HG03575 (cell line): ENCODE results near the gene GTF3C2.
"Not testable (repeated sequence)": the region's sequence is repeated elsewhere in the genome, so short reads cannot be mapped to it uniquely, and the experiment has no call there.

Source experiments
- ATAC-seq: cut with Tn5 transposase; IDR thresholded peaks from one replicate; pipeline ENCODE4 v1.9.1; 2021; ENCODE audit not compliant: unreplicated experiment, insufficient number of reproducible peaks, low FRiP score; ENCODE audit errors: extremely low read depth

The GTF3C2 gene

DNA sequence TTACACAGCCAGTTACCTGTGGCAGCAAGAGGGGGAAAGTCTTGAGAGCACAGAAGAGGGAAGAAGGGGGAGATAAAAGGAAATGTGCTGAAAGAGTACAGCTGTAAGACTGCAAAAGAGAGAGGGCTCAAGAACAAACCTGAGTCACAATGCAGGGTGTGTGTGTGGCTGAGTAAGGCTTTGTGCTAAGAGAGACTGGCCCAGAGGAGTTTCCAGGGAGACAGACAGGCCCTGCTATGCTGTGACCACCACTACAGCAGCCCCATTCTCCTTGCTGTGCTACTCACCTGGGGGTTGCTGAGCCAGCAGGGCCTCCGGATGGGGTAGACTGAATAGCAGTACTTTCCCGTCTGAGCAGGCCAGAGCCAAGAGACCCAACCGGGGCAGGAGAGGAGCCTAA is 21.3 kb downstream of the GTF3C2 start:
- no peak for ATAC-seq

DNA sequence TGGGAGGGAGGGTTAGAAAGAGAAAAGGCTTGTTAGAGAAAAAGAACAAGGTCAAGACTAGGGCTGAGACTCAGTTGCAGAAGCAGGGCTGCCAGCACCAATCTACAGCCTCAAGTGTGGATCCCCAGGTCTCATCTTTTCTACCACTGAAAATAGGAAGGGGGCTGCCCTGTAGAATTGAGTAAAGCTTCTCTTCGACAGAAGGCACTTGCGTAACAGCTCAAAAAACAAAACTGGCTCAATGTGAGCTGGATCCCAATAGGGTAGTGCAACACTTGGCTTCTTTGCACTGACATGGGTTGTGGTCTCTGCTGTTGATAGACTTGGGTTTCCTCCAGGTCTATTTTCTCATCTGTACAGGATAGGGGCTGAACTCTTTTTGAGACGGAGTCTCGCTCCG is 31.8 kb downstream of the GTF3C2 start:
- ATAC-seq: no peak

DNA sequence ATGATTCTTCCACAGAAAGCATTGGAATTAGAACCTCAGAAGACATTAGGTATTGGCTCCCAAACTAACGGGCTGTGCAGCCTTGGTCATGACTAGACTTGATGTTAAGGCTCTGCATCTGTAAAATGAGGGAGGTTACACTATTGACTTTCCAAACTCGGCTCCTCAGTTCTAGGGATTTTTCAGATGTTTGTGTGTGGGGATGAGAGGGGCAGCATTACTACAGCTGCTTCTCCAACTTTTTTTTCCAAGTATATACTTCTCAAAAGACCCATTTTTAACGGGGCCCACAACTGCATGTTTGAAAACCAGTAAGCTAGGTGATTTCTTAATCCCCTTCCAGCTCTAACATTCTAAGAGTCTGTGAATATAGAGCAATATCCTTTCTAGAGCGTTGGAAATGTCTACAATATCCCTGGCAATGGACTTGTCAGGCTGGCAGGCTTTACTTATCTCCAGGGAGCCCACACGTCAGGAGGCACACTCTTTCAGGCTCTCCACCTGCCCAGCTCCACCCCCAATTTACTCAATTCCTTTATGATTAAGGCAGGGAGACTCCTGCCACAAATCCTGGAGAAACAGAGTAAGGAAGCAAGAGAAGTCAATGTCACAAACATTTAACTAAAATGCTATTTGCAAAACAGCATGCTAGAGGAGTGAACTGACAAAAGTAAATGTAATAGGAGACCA is 32.8 kb downstream of the GTF3C2 start:
- ATAC-seq: no peak

DNA sequence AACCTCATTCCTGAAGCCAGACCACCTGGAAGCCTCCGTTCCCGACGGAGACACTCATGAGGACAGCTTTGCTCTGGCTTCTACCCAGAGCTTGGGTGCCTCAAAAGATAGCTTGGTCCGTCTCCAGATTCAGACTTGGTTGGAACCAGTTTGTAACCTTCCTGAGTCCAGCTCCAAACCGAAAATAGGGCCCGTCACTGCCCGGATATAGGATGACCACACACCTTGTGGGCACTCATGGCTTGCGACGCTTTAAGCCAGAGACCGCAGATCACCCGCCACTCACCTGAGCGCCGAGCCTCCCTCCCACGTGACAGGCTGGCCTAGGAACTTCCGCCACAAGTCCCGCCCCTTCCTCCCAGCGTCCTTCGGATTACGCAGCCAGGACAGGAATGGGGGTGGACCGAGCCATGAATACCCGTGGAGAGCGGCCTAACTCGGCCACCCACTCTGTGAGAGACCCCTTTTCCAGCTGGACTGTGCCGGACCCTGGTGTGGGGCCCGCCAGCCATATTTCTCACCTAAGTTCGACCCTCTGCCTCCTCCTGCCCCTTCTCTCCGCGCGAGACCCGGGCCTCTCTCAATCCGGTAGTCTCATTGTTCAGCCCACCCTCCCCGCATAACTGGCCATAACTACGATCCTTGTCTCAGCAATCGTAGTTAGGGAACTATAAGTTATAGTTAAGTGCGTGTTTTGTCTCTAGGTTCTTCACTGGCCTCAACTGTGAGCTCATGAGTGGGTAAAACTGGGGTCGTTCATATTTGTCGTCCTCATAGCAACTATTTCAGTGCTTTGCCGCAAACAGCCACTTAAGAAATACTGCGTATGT is 33.6 kb downstream of the GTF3C2 start, which contains the start of gene MPV17:
MPV17 (minus strand) TSS at position 332 of the 830 bp plus-strand sequence. CDS start 580 bp downstream, outside the sequence.
- ATAC-seq: no peak

DNA sequence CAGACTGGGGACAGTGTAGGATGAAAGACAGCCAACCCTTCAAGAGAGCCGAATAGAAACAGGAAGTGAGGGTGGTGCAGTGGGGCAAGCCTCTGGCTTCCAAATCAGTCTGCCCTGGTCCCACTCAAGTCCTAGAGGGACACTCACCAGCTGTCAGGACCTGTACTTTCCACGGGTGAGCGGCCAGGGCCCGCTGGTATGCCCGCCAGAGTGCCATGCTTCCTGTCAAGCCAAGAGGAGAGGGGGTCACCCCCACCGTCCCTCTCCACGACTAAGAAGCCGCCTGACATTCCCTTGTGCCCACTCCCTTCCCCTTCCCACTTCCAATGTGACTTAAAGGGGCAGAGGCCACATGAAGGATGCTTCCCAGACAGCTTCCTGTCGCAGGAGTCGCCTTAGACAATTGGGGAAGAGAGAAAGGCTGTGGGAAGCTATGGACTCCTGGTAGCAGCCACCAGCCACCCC is 34.2 kb downstream of the GTF3C2 start:
- no peak for ATAC-seq

DNA sequence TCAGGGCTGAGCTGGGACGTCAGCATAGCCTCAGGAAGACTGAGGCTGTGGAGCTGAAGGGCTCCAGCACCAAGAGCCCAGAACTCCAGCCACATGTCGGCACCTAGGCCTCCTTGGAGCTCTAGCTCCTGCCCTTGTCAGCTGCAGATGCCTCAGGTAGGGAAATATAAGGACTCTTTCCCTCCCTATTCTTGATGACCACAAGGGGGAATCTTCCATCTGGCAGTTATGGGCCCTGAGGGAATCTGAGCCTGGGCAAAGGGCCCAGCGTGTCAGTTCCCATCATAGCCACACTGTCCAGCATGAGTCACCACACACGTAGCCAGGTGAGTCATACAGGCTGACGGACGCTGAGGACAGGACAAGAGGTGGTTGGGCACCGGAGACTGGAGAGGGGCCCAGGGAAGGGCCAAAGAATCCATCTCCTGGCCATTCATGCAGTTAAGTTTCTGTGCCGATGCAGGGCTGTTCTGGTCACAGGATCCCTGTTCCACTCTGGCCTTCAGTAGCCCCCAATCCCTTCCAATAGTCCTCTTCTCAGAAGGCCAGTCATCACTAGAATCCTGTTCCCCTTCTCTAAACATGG is 35.5 kb downstream of the GTF3C2 start:
- ATAC-seq: no peak

DNA sequence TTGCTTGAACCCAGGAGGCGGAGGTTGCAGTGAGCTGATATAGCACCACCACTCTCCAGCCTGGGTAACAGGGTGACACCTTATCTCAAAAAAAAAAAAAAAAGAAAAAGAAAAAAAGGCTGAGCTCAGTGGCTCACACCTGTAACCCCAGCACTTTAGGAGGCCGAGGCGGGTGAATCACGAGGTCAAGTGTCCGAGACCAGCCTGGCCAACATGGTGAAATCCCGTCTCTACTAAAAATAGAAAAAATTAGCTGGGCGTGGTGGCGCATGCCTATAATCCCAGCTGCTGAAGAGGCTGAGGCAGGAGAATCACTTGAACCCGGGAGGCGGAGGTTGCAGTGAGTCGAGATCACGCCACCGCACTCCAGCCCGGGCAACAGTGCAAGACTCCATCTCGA is 36.7 kb downstream of the GTF3C2 start:
- ATAC-seq: not testable (repeated sequence)

DNA sequence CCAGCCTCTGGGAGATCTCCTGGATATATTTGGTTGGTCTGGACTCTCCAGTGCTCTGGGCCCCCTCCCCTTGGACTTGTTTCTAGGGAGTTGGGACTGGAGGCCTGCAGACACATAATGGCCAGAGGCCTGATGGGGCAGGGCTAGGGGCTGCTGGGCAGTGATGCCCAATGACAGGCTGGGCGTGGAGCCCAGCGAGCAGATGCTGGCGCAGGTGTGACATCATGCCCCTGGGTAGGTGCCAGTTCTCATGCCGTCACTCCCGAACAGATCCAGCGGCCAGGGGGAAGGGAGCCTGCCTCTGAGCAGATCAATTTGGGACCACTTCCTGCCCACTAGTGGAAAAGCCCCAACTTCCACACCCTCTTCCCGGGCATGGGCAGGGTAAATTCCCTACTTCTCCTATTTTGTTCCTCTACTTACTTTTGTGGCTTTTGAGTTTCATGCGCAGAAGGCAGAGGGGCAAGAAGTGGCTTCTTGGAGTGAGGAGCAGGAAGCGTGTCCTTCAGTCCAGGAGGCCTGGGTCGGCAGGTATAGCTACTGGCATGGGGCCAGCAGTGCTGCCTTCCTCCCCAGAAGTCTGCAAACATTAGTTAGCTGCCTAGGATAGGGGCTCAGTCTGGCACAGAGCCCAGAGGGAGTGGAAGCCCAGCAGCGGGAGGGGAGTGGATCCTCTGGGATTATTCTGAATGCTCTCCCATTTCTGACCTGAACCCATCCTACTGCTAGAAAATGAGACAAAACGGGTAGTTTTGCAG is 39.7 kb downstream of the GTF3C2 start:
- ATAC-seq: no peak

DNA sequence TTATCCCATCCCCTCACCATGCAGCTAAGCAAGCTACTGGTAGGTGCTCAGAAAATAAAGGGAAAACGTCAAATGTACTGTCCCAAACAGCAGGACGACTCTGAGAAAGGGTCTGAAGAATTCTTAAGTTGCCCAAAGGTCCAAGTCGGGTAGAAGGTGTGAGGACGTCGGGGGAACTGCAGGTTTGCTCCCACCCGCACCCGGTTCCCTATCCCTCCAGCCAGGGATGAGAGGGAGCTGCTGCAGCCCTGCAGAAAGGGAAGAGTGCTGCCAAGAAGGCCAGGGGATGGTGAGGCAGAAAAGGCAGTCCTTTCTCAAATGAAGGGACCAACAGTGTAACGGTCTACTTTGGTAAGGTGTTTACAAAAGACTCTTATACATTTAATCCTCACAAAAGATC is 41.4 kb downstream of the GTF3C2 start:
- ATAC-seq: no peak

DNA sequence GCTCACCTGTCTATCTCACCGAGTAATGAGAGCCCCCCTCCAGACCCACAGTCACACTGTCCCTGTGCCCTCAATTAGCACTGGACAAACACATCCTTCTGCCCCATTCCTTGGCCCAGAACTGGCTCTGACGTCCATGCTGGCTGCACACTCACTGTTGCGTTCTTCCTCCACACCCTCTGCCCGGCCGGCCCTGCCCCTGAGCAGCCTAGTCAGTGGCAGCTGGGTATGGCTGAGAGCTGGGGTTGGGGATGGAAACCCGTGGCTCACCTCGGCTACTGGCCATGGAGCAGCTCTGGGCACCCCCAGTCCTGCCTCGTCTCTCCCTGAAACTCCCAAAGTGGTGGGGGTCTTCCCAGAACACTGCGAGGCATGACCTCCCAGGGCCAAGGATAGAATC is 41.9 kb downstream of the GTF3C2 start:
- no peak for ATAC-seq

DNA sequence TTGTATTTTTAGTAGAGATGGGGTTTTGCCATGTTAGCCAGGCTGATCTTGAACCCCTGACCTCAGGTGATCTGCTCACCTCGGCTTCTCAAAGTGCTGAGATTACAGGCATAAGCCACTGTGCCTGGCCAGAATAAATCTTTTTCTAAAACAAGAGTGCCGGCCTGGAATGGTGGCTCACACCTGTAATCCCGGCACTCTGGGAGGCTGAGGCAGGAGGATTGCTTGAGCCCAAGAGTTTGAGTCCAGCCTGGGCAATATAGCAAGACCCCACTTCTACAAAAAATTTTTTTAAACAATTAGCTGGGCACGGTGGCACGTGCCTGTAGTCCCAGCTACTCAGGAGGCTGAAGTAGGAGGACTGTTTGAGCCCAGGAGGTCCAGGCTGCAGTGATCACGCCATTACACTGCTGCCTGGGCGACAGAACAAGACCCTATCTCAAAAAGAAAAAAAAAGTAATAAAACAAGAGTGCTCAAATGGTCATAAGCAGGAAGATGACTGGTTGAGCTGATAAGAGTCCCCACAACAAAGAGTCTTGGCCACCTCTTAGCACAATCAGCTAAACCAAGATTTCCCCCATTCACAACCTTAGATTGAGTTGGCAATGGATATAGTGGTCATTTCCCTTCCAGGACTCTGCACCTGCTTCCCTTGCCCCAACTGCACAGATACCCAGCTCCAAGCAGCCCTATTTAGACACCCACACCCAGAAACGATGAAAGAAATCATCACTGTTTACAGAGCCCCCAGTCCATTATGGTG is 42.5 kb downstream of the GTF3C2 start:
- ATAC-seq: no peak

DNA sequence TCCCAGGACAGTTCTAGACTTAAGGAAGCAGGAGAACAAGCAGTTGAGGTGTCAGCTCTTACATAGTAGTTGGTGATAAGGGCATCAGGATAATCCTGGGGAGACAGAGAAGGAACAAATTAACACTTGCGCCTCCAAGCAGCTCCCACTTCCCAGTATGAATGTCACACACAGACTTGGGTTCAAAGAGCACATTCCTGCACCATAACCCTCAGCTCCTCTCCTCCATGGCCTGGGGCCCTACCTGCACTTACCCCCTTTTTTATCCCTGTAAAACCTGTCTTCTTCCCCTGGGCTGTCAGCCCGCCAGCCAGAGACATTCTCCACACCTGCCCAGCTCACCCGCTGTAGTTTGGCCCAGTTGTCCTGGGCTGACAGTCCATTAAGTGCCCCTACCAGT is 44.4 kb downstream of the GTF3C2 start:
- ATAC-seq: no peak

DNA sequence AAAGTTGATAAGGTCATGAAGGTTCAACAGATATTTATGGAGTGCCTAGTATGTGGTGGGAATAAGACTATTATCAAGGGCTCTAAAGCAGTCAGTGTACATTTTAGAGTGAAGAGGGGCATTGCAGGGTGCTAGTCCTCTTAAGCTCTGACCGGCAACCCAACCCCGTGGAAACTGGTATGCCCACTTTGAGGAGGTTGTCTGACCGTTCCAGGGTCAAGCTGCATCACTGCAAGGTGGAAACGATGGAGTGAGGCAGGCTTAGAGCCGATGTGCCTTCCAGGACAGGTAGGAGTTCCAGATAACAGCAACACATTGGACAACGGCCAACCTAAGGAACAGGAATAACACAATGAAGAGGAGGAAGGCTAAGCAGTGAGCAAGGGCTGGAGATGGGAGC is 46.9 kb downstream of the GTF3C2 start:
- no peak for ATAC-seq

DNA sequence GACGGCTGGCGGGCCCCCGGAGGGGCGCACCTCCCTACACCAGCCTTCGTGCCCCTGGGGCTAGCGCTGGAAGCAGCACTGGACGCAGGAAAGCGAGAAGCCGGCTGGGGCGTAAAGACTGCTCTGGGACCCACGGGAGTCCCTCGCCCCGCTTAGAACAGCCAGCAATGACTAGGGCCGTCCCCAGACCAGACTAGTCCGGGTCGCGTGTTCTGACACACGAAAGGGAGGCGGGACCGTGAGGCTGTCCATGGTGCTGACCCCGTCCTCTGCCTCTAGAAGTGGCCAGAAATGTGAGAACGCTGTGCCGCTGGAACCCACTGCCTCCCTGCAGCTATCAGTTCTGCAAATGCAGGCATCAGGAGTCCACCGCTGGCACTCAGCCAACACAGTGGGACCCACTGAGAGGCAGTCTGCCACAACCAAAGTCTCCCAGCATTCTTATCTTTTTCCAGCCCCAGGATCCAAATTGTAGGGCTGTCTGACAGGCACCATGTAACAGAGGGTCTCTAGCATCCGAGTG is 48.1 kb downstream of the GTF3C2 start, which contains the start of gene UCN:
UCN (minus strand) TSS at position 87 of the 523 bp plus-strand sequence. CDS start 550 bp downstream, outside the sequence.
- ATAC-seq: no peak

DNA sequence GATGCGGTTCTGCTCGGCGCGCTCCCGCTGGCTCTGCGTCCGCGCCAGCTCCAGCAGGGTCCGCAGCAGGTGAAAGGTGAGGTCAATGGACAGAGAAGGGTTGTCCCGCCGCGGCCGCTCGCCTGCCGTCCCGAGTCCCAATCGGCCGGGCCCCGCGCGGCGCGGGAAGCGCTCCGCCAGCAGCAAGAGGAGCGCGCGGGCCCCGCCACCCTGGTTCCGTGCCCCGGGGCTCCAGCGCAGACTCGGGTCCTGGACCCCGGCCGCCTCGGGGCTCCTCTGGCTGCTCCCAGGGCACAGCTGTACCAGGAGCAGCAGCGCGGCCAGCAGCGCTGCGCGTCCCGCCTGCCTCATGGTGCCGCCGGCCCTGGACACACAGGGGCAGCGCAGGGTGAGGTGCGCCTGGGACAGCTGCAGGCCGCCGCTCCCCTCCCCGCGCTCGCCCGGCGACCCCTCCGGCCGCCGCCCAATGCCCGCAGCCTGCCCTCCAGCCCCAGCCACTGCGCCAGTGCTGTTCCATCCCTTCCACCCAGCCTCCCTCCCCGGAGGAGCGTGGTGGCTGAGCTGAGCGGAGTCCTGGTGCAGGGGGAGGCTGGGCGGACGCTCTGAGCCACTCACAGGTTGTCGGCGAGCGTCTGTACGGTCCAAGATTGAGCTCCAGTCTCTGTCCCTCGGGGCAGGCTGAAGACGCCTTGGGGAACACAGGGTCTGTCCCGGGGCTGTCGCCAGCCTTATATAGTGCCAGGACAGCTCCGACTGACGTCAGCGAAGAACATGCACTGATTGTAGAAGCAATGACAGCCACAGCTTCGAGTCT is 48.8 kb downstream of the GTF3C2 start:
- no peak for ATAC-seq

DNA sequence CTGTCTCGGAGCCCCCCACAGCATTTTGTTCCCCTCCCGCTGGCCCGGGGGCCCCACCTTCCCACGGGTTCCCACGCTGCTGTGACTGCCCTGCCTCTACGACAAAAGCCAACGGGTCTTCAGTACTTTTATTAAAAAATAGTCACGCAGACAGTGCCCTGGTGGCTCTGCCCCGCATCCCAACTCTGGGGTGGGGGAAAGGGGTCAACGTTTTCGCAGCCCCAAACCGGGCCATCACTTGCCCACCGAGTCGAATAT is 49.3 kb downstream of the GTF3C2 start:
- no peak for ATAC-seq

DNA sequence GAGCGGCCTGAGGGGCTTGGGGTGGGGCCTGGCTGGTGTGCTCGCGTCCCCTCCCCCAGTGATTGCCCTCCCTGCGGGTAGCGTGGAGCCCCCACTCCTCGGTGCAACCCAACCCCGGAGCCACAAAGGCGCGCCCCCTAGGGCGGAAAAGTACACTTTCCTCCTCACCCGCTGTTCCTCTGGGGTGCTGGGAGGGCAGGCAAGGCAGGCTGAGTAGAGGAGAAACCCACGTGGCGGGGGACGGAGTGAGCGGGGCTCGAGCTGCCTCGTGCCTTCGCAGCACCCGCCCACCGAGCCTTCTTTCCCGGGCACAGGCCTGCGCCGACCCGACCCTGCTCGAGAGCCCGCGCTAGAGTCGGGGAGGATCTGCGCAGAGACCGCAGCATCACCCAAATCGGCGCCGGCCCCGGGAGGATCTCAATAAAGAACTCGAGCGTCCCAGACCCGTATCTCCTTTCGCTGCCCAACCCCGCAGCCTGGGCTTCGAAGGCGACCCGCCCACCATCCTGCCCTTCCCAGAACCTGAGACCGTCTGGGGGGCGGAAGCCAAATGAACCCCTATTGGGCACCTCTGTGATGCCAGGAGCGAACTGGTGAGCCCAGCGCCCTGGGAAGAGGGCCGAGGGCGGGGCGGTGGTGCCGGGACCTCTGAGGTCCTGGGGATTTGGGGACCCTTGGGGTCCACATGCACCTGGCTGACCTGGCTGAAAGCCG is 49.8 kb downstream of the GTF3C2 start:
- ATAC-seq: no peak
